Measurements from ENCODE around the gene CCND1.

Gene CCND1

GRCh38 chr11:69703453-69703767 lies 62.5 kb downstream of the CCND1 start:
- no peak overlapping the region for H3K27ac ChIP-seq (ENCODE audit: low read length)
- peak overlapping the region; percentile 82 for H3K9ac ChIP-seq (ENCODE audit: low read length)
- H3K4me1 ChIP-seq (ENCODE audit: control insufficient read depth, low read depth, low read length) = peaks cover 53% of the 10 kb centered on the region
- peaks cover 10% of the 10 kb centered on the region for H3K36me3 ChIP-seq (ENCODE audit: control insufficient read depth, low read depth, low read length)
- peaks cover 49% of the 10 kb centered on the region for H3K27me3 ChIP-seq (ENCODE audit: control insufficient read depth, insufficient read depth, low read length)
- peak overlapping the region; percentile 69 for H3K4me3 ChIP-seq (ENCODE audit: low read length)
- no peaks in the 10 kb centered on the region for H3K9me3 ChIP-seq (ENCODE audit: control insufficient read depth, low read depth, low read length)

Measured in iPS-18a (cell line).